PFSK-1 (cell line): ENCODE results near the gene COA8.

ENCODE experiments used
- FOXP2 ChIP-seq: optimal IDR thresholded peaks from 2 replicates; pipeline ENCODE3; 2011; ENCODE audit warnings: borderline replicate concordance, control low read depth, inconsistent platforms; ENCODE audit not compliant: insufficient read depth; ENCODE audit errors: extremely low read length, extremely low read depth
- POLR2AphosphoS5 ChIP-seq: IDR thresholded peaks from 2 replicates; pipeline ENCODE4 v1.6.1; 2012; ENCODE audit warnings: low read depth, mild to moderate bottlenecking, control low read depth, low read length, moderate library complexity
- SIN3A ChIP-seq: IDR thresholded peaks from 2 replicates; pipeline ENCODE4 v1.6.1; 2012; ENCODE audit warnings: mild to moderate bottlenecking, low read length, moderate library complexity, borderline replicate concordance; ENCODE audit not compliant: insufficient read depth
- TAF1 ChIP-seq: IDR thresholded peaks from 2 replicates; pipeline ENCODE4 v1.6.1; 2012; ENCODE audit warnings: low read length, control low read depth, borderline replicate concordance; ENCODE audit not compliant: insufficient read depth
- TF ChIP-seq, protein P1 (sequence below), 2 experiments: IDR thresholded peaks; 2 replicates each; pipeline versions ENCODE4 v1.6.1 to v1.8.0; 2011 to 2012; ENCODE audit warnings: low read depth in 2 of 2, low read length in 2 of 2, control low read depth in 1 of 2, inconsistent platforms in 1 of 2, mild to moderate bottlenecking in 1 of 2, moderate library complexity in 1 of 2; ENCODE audit not compliant: insufficient read depth in 1 of 2

COA8 gene

DNA sequence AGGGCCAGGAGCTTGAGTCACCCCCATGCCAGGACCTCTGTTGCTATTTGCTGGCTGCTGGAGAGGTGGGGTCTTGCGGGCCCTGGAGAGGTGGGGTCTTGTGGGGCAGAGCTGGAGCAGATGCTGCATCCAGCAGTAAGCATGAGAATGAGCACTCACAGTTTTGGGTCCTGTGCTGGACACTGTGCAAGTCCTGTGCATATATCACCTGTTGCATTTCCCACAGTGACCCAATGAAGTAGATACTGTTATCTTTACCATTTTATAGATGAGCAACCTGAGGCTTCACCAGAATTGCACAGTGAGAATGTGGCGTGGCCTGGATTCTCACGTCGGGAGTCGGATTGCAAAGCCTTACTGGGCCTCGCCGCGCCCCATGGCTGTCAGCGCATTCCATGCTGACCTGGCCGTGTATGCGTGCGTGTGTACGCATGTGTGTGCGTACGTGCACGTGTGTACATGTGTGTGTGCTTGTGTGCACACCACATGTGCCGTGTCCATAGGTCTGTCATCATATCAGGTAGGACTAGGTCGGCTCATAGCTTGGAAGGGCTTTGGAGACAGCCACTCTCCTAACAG lies 12.0 kb downstream of the COA8 start:
- TF ChIP-seq FOXP2 (no peak), POLR2AphosphoS5 (no peak), TAF1 (no peak), SIN3A (no peak)
- TF ChIP-seq, protein P1, sequence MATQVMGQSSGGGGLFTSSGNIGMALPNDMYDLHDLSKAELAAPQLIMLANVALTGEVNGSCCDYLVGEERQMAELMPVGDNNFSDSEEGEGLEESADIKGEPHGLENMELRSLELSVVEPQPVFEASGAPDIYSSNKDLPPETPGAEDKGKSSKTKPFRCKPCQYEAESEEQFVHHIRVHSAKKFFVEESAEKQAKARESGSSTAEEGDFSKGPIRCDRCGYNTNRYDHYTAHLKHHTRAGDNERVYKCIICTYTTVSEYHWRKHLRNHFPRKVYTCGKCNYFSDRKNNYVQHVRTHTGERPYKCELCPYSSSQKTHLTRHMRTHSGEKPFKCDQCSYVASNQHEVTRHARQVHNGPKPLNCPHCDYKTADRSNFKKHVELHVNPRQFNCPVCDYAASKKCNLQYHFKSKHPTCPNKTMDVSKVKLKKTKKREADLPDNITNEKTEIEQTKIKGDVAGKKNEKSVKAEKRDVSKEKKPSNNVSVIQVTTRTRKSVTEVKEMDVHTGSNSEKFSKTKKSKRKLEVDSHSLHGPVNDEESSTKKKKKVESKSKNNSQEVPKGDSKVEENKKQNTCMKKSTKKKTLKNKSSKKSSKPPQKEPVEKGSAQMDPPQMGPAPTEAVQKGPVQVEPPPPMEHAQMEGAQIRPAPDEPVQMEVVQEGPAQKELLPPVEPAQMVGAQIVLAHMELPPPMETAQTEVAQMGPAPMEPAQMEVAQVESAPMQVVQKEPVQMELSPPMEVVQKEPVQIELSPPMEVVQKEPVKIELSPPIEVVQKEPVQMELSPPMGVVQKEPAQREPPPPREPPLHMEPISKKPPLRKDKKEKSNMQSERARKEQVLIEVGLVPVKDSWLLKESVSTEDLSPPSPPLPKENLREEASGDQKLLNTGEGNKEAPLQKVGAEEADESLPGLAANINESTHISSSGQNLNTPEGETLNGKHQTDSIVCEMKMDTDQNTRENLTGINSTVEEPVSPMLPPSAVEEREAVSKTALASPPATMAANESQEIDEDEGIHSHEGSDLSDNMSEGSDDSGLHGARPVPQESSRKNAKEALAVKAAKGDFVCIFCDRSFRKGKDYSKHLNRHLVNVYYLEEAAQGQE (IDR thresholded peaks at IDR 0.05; ENCODE audit: insufficient read depth in 1 of 2, low read depth in 2 of 2, low read length in 2 of 2), result no peak

DNA sequence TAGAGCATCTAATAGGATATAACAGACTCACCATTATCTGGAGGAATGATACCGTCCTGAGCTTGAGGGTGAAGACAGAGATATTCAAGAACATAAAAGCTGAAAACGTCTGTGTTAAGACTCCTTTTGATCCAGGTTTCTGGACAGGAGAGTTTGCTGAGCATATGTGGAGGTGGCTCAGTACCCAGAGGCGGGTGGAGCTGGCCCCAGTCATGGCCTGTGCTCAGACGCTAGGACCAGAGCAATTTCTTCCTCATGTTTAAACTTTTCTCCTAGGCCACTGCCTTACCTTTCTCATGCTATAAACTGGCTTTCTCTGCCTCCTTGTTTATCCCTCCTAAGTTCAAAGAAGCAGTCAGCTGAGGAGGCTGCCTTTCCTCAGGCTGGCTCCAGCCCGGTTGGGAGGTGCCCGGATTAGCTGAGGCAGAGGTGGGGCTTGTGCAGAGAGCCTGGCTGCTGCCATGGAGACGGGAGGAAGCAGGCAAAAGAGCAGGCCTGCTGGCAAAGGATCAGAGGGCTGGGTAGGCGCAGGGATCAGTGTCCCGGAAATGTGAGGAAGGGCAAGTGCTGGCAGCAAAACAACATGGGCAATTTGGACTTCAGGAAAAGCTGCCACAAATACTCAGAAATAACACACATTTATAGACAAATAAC lies 13.7 kb downstream of the COA8 start:
- TF ChIP-seq SIN3A, result peak; percentile 78; the same call in 1 of the 2 replicates
- TF ChIP-seq FOXP2, result peak; percentile 82
- TF ChIP-seq TAF1, result no peak

DNA sequence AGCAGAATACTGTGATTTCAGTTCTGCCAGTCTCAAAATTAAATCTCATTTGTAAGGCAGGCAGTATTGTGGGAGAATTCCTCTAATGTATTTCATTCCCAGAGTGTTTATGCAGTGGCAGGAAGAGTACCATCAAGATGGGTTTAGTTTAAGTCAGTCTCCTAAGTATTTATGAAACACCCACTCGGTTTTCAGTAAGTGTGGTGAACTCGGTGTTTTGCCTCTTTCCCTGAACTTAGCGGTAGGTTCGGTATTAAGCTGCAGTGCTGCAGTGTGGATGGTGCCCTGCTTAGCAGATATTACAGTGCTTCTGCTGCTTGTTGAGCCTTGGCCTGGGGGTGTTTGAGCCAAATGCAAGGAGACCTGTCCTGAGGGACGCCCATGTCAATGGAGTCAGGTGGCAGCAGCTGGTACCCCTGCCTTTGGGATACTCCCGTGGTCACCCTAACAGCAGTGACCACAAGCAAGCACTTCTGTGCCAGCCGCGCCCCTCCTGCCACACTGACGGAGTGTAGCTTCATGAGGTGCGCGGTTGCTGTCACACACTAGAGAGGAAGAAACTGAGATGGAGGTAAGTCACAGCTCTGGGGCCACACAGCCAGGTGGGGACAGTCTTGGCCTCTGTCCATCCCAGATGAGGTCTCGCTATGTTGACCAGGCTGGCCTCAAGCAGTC lies 15.8 kb downstream of the COA8 start:
- TF ChIP-seq FOXP2 (no peak), SIN3A (no peak), TAF1 (no peak), POLR2AphosphoS5 (no peak)
- TF ChIP-seq, protein P1 (IDR thresholded peaks at IDR 0.05; ENCODE audit: insufficient read depth in 1 of 2, low read depth in 2 of 2, low read length in 2 of 2), result no peak

DNA sequence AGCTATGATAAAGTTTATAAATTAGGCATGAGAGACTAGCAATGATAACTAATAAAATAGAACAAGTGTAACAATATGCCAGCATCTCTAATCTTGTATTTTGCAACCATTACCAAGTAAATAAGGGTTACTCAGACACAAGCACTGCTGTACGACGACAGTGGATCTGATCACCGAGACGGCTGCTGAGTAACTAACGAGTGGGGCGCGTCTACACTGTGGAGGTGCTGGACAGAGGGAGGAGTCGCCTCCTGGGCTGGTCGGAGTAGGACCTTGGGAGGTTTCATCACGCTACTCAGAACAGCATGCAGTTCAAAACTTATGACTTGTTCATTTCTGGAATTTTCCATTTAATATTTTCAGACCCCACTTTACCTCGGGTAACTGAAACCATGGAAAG lies 18.4 kb downstream of the COA8 start:
- no peak for TF ChIP-seq SIN3A
- TF ChIP-seq POLR2AphosphoS5, result no peak
- no peak for TF ChIP-seq TAF1
- TF ChIP-seq, protein P1 (IDR thresholded peaks at IDR 0.05; ENCODE audit: insufficient read depth in 1 of 2, low read depth in 2 of 2, low read length in 2 of 2), result no peak
- TF ChIP-seq FOXP2, result no peak

DNA sequence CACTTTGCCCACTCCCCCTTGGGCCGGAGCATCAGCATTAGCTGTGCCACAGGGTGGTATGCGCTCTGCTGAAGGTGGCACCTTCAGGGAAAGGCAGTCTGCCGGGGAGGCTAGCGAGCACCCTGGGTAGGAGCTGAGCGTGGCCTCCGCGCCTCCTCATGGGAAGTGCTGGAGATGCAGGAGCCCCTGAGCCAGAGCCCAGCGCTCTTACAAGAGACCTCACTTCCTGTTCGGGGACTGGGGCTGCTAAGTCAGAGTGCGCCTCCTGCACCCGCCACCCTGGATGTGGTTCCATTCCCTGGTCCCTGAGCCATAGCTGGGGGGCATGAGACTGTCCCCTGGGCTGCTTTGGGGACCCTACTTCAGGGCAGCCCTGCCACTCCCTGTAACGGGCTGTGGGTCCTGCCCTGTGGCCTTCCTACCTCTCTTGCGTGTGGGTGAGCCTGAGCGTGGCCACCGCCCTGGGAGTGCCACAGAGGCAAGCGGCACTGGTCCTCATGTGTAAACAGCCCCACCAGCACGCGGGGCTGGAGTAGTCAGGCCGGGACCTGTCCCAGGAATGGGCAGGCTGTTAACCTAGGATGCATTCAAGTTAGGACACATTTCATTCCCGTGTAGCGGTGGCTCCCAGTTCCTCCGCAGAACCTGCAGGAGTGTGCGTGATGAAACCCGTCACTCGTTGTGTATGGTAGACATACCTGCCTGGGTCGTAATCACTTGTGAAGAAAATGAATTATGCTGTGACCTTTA lies 19.4 kb downstream of the COA8 start:
- no peak for TF ChIP-seq SIN3A
- TF ChIP-seq TAF1, result no peak
- TF ChIP-seq, protein P1 (IDR thresholded peaks at IDR 0.05; ENCODE audit: insufficient read depth in 1 of 2, low read depth in 2 of 2, low read length in 2 of 2), result no peak
- no peak for TF ChIP-seq FOXP2
- no peak for TF ChIP-seq POLR2AphosphoS5
